HepG2 (cell line): Measurements from ENCODE around the gene PATL2. TPM values are rescaled to one million over a fixed set of nuclear protein-coding genes. Genes with fewer than 3 reads are reported as not detected.
A peak's percentile ranks its signal among the peaks of the same experiment; 100 is the strongest.

Experiments
- ASH2L ChIP-seq: fragments of 300-600, 200-600 bp; sonication (generic); IDR thresholded peaks from 2 replicates; pipeline ENCODE4 v1.7.0; 2017; ENCODE audit warnings: low read depth, mild to moderate bottlenecking, moderate library complexity, mixed read lengths, low read length; ENCODE audit not compliant: insufficient read length
- ATF2 ChIP-seq: sonication (generic); formaldehyde crosslinking; IDR thresholded peaks from 2 replicates; pipeline ENCODE4 v1.4.0; 2020; ENCODE audit warnings: missing genetic modification reagents
- CHD4 ChIP-seq: fragments of 200-600 bp; sonication (generic); IDR thresholded peaks from 2 replicates; pipeline ENCODE4 v1.7.0; 2017; ENCODE audit warnings: mild to moderate bottlenecking, low read length, borderline replicate concordance
- ETV5 ChIP-seq: IDR thresholded peaks from 2 replicates; pipeline ENCODE4 v1.6.1; 2018; ENCODE audit warnings: missing biosample characterization, missing genetic modification reagents, inconsistent platforms, borderline replicate concordance
- FIP1L1 ChIP-seq: fragments of 200-400 bp; formaldehyde crosslinking; IDR thresholded peaks from 2 replicates; pipeline ENCODE4 v1.6.1; 2018; ENCODE audit warnings: low read depth, mild to moderate bottlenecking, low read length, moderate library complexity, borderline replicate concordance; ENCODE audit not compliant: insufficient read depth
- HOXA9 ChIP-seq: sonication (generic); formaldehyde crosslinking; IDR thresholded peaks from 2 replicates; pipeline ENCODE4 v1.8.1; 2022; ENCODE audit warnings: missing genetic modification reagents, mild to moderate bottlenecking, moderate library complexity, borderline replicate concordance
- KDM5A ChIP-seq: fragments of 200-600 bp; sonication (generic); IDR thresholded peaks from 2 replicates; pipeline ENCODE4 v1.7.0; 2018; ENCODE audit warnings: antibody characterized with exemption, mild to moderate bottlenecking, low read length, borderline replicate concordance
- NFATC3 ChIP-seq: sonication (generic); formaldehyde crosslinking; IDR thresholded peaks from 2 replicates; pipeline ENCODE4 v1.5.1; 2020; ENCODE audit warnings: mild to moderate bottlenecking, missing genetic modification reagents
- NKX3-1 ChIP-seq: sonication (generic); formaldehyde crosslinking; IDR thresholded peaks from 2 replicates; pipeline ENCODE4 v1.5.0; 2020; ENCODE audit warnings: missing genetic modification reagents
- PAX8 ChIP-seq: sonication (generic); formaldehyde crosslinking; IDR thresholded peaks from 2 replicates; pipeline ENCODE4 v1.8.0; 2022; ENCODE audit warnings: mild to moderate bottlenecking, missing genetic modification reagents, borderline replicate concordance
- PHF21A ChIP-seq: sonication (generic); formaldehyde crosslinking; IDR thresholded peaks from 2 replicates; pipeline ENCODE4 v1.5.0; 2020; ENCODE audit warnings: mild to moderate bottlenecking, missing genetic modification reagents
- POLR2A ChIP-seq, 2 experiments: IDR thresholded peaks; 2 replicates each; pipeline ENCODE4 v1.6.1; 2011; ENCODE audit warnings: low read depth in 2 of 2, low read length in 2 of 2, mild to moderate bottlenecking in 1 of 2, moderate library complexity in 1 of 2; ENCODE audit not compliant: insufficient read depth in 1 of 2
- PREB ChIP-seq: sonication (generic); formaldehyde crosslinking; IDR thresholded peaks from 2 replicates; pipeline ENCODE4 v1.4.0; 2020; ENCODE audit warnings: missing genetic modification reagents
- RFXAP ChIP-seq: sonication (generic); formaldehyde crosslinking; IDR thresholded peaks from 2 replicates; pipeline ENCODE4 v1.4.0; 2020; ENCODE audit warnings: missing genetic modification reagents, borderline replicate concordance
- SAP130 ChIP-seq: IDR thresholded peaks from 2 replicates; pipeline ENCODE4 v1.6.1; 2016; ENCODE audit warnings: low read depth
- SSRP1 ChIP-seq: IDR thresholded peaks from 2 replicates; pipeline ENCODE4 v1.6.1; 2016; ENCODE audit warnings: control low read depth
- TAF1 ChIP-seq: sonication (generic); formaldehyde crosslinking; IDR thresholded peaks from 2 replicates; pipeline ENCODE4 v1.4.0; 2020; ENCODE audit warnings: missing genetic modification reagents
- TOE1 ChIP-seq: sonication (generic); formaldehyde crosslinking; IDR thresholded peaks from 2 replicates; pipeline ENCODE4 v1.4.0; 2020; ENCODE audit warnings: mild to moderate bottlenecking, missing genetic modification reagents
- ZNF205 ChIP-seq: IDR thresholded peaks from 2 replicates; pipeline ENCODE4 v1.6.1; 2018; ENCODE audit warnings: missing biosample characterization, missing genetic modification reagents
- ZNF34 ChIP-seq: sonication (generic); formaldehyde crosslinking; IDR thresholded peaks from 2 replicates; pipeline ENCODE4 v1.4.0; 2020; ENCODE audit warnings: mild to moderate bottlenecking, missing genetic modification reagents, borderline replicate concordance
- ZNF350 ChIP-seq: sonication (generic); formaldehyde crosslinking; IDR thresholded peaks from 2 replicates; pipeline ENCODE4 v1.4.0; 2020; ENCODE audit warnings: mild to moderate bottlenecking, low read depth, missing genetic modification reagents, borderline replicate concordance
- ZNF44 ChIP-seq: sonication (generic); formaldehyde crosslinking; IDR thresholded peaks from 2 replicates; pipeline ENCODE4 v1.5.1; 2020; ENCODE audit warnings: mild to moderate bottlenecking, missing genetic modification reagents
- ZNF468 ChIP-seq: sonication (generic); formaldehyde crosslinking; IDR thresholded peaks from 2 replicates; pipeline ENCODE4 v1.8.0; 2022; ENCODE audit warnings: mild to moderate bottlenecking, moderate library complexity, missing genetic modification reagents
- ZNF552 ChIP-seq: sonication (generic); formaldehyde crosslinking; IDR thresholded peaks from 2 replicates; pipeline ENCODE4 v1.9.0; 2022; ENCODE audit warnings: missing genetic modification reagents, mild to moderate bottlenecking, borderline replicate concordance
- ZNF841 ChIP-seq: sonication (generic); formaldehyde crosslinking; IDR thresholded peaks from 2 replicates; pipeline ENCODE4 v1.8.1; 2023; ENCODE audit warnings: missing genetic modification reagents, borderline replicate concordance
- ZSCAN20 ChIP-seq: sonication (generic); formaldehyde crosslinking; IDR thresholded peaks from 2 replicates; pipeline ENCODE4 v1.4.0; 2020; ENCODE audit warnings: missing genetic modification reagents, mild to moderate bottlenecking, borderline replicate concordance
- ZXDC ChIP-seq: sonication (generic); formaldehyde crosslinking; IDR thresholded peaks from 2 replicates; pipeline ENCODE4 v1.5.0; 2020; ENCODE audit warnings: mild to moderate bottlenecking, missing genetic modification reagents
- polyA plus RNA-seq, 8 experiments: library from polyadenylated mRNA; depleted of rRNA in 3 of 8; stranded (reverse) in 7 of 8; unstranded in 1 of 8; fragments of >200 nt; fragmentation: Illumina TruSeq in 4 of 8; extraction: Trizol in 4 of 8; gene quantifications; 2 replicates each; pipeline versions ENCODE4 v1.2.1 to v1.2.3, GENCODE V29; 2011 to 2016; ENCODE audit warnings: low read depth in 4 of 8, missing spikeins in 1 of 8, mixed read lengths in 1 of 8; ENCODE audit not compliant: insufficient read depth in 1 of 8
- total RNA-seq, 5 experiments: library from RNA; depleted of rRNA; stranded (reverse); fragments of >200 nt; fragmentation: Illumina TruSeq; extraction: Trizol; gene quantifications; 2 replicates each; pipeline ENCODE4 v1.2.3, GENCODE V29; 2016; ENCODE audit warnings: low read depth in 1 of 5

PATL2 gene
- total and polyA plus RNA-seq, 2 of the 13 experiments (the other 11 are each of a cell fraction or from before 2014, with no cell fraction given): 0.15 to 0.53 TPM

DNA sequence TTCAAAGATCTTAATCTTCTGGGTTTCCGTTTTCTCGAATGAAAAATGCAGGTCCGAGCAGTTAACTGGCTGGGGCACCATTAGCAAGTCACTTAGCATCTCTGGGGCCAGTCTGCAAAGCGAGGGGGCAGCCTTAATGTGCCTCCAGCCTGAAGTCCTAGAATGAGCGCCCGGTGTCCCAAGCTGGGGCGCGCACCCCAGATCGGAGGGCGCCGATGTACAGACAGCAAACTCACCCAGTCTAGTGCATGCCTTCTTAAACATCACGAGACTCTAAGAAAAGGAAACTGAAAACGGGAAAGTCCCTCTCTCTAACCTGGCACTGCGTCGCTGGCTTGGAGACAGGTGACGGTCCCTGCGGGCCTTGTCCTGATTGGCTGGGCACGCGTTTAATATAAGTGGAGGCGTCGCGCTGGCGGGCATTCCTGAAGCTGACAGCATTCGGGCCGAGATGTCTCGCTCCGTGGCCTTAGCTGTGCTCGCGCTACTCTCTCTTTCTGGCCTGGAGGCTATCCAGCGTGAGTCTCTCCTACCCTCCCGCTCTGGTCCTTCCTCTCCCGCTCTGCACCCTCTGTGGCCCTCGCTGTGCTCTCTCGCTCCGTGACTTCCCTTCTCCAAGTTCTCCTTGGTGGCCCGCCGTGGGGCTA is at the start of gene PATL2, which contains the start of gene B2M (continued):
- TF ChIP-seq ASH2L: peak; percentile 72
- TF ChIP-seq TOE1 (CRISPR knock-in tag): no peak
- TF ChIP-seq CHD4: no peak
- peak; percentile 92 for TF ChIP-seq TAF1 (CRISPR knock-in tag)
- TF ChIP-seq ZXDC: no peak
- TF ChIP-seq NKX3-1 (CRISPR knock-in tag): 0 out of 2 replicates have a peak, but pooled peaks have one; percentile 3
- no peak for TF ChIP-seq PAX8
- no peak; the same call in 1 of the 2 replicates for TF ChIP-seq ZNF552 (CRISPR knock-in tag)
- no peak for TF ChIP-seq PHF21A
- TF ChIP-seq ATF2 (CRISPR knock-in tag): no peak
- no peak for TF ChIP-seq HOXA9
- no peak for TF ChIP-seq ZSCAN20 (CRISPR knock-in tag)
- TF ChIP-seq ZNF468: no peak
- TF ChIP-seq FIP1L1: no peak
- TF ChIP-seq PREB (CRISPR knock-in tag): no peak
- no peak for TF ChIP-seq ZNF44 (CRISPR knock-in tag)
- TF ChIP-seq ZNF34 (CRISPR knock-in tag): no peak
- no peak; the same call in 1 of the 2 replicates for TF ChIP-seq ZNF205 (CRISPR knock-in tag)
- TF ChIP-seq NFATC3 (CRISPR knock-in tag): no peak
- peak; percentile 100 for TF ChIP-seq POLR2A (IDR thresholded peaks at IDR 0.05; ENCODE audit: insufficient read depth in 1 of 2, low read depth in 2 of 2, low read length in 2 of 2)
- TF ChIP-seq KDM5A: no peak
- TF ChIP-seq ZNF841: no peak
- peak; percentile 100 for TF ChIP-seq RFXAP (CRISPR knock-in tag)
- peak; percentile 51; the same call in 1 of the 2 replicates for TF ChIP-seq ZNF350
- TF ChIP-seq ETV5: no peak
- TF ChIP-seq SAP130 (CRISPR knock-in tag): peak; percentile 82
- no peak for TF ChIP-seq SSRP1 (CRISPR knock-in tag)
